Measurements from ENCODE around the gene MCU.

The MCU gene

DNA sequence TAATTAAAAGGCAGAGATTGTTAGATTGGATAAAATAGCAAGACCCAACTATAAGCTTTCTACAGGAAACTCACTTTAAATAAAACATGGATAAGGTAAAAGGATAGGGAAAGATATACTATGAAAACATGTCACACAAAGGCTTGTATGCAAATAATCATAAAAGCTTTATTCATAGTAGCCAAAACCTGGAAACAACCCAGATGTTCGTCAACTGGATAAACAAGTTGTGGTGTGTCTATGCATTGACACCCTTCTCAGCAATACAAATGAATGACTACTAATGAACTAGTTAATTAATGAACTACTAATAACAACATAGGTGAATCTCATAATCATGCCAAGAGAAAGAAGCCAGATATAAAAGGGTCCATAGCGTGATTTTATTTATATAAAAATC lies 163.8 kb downstream of the MCU start:
- Histone ChIP-seq H4K20me1 (ENCODE audit: insufficient read depth) (no peaks in the 10 kb centered on the region), H3K4me1 (ENCODE audit: low read depth, poor library complexity, severe bottlenecking) (no peaks in the 10 kb centered on the region), H3K9ac (no peak overlapping the region), H3K36me3 (ENCODE audit: insufficient read depth) (no peaks in the 10 kb centered on the region), H3K79me2 (ENCODE audit: insufficient read depth, low read depth) (no peaks in the 10 kb centered on the region), H3K27ac (no peak overlapping the region), H3K4me2 (no peak overlapping the region), H2AFZ (ENCODE audit: low read depth) (no peak overlapping the region), H3K4me3 (IDR thresholded peaks at IDR 0.05; ENCODE audit: insufficient read depth, low read depth, low read length) (no peak overlapping the region), H3K27me3 (ENCODE audit: insufficient read depth, low read depth) (no peaks in the 10 kb centered on the region)
- TF ChIP-seq, protein P1, sequence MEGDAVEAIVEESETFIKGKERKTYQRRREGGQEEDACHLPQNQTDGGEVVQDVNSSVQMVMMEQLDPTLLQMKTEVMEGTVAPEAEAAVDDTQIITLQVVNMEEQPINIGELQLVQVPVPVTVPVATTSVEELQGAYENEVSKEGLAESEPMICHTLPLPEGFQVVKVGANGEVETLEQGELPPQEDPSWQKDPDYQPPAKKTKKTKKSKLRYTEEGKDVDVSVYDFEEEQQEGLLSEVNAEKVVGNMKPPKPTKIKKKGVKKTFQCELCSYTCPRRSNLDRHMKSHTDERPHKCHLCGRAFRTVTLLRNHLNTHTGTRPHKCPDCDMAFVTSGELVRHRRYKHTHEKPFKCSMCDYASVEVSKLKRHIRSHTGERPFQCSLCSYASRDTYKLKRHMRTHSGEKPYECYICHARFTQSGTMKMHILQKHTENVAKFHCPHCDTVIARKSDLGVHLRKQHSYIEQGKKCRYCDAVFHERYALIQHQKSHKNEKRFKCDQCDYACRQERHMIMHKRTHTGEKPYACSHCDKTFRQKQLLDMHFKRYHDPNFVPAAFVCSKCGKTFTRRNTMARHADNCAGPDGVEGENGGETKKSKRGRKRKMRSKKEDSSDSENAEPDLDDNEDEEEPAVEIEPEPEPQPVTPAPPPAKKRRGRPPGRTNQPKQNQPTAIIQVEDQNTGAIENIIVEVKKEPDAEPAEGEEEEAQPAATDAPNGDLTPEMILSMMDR (conservative IDR thresholded peaks at IDR 0.05; ENCODE audit: low read depth, low read length): no peak

DNA sequence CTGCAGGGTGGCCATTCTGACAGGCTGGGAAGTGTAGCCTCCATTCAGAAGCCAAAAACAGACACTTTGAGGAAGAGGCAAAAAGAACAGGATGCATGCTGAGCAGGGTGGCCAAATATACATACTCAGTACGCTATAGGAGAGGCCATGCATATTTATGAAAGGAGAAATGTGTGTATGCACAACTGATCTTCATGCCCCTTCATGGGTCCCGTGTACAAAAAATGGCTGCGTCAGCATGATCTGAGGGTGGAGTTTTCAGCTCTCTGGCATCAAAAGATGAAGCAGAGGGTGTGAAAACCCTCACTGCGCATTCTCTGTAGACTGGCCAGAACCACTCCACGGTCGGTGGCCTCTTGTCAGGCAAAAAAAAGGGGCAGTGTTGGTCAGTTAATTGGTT lies 166.1 kb downstream of the MCU start:
- TF ChIP-seq, protein P1 (conservative IDR thresholded peaks at IDR 0.05; ENCODE audit: low read depth, low read length): no peak
- Histone ChIP-seq H3K4me3 (IDR thresholded peaks at IDR 0.05; ENCODE audit: insufficient read depth, low read depth, low read length) (no peak overlapping the region), H3K79me2 (ENCODE audit: insufficient read depth, low read depth) (no peaks in the 10 kb centered on the region), H3K4me2 (no peak overlapping the region), H3K4me1 (ENCODE audit: low read depth, poor library complexity, severe bottlenecking) (no peaks in the 10 kb centered on the region), H2AFZ (ENCODE audit: low read depth) (no peak overlapping the region), H3K9ac (no peak overlapping the region), H4K20me1 (ENCODE audit: insufficient read depth) (no peaks in the 10 kb centered on the region), H3K36me3 (ENCODE audit: insufficient read depth) (no peaks in the 10 kb centered on the region), H3K27me3 (ENCODE audit: insufficient read depth, low read depth) (no peaks in the 10 kb centered on the region), H3K27ac (no peak overlapping the region)

DNA sequence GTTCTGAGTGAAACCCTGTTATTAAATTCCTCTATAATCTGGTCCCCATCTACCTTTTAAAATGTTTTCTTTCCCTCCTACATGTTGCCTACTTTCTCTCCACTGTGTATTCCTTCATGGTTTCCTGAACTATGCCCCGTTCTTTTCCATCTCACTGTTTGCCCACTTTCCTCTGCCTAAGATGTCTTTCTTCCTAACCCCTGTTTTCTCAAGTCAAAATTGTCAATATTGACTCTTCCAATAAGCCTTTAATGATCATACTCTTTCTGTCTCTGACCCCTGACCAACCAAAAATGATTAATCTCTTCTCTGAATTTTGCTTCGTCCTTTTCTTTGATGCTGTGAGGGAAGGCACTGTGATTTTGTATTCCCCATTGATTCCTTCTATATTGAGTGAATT lies 171.0 kb downstream of the MCU start:
- H2AFZ ChIP-seq (ENCODE audit: low read depth): no peak overlapping the region
- no peaks in the 10 kb centered on the region for H3K27me3 ChIP-seq (ENCODE audit: insufficient read depth, low read depth)
- H3K4me1 ChIP-seq (ENCODE audit: low read depth, poor library complexity, severe bottlenecking): no peaks in the 10 kb centered on the region
- H3K36me3 ChIP-seq (ENCODE audit: insufficient read depth): no peaks in the 10 kb centered on the region
- no peaks in the 10 kb centered on the region for H3K79me2 ChIP-seq (ENCODE audit: insufficient read depth, low read depth)
- H3K4me2 ChIP-seq: no peak overlapping the region
- no peak overlapping the region for H3K4me3 ChIP-seq (IDR thresholded peaks at IDR 0.05; ENCODE audit: insufficient read depth, low read depth, low read length)
- H4K20me1 ChIP-seq (ENCODE audit: insufficient read depth): no peaks in the 10 kb centered on the region
- no peak overlapping the region for H3K9ac ChIP-seq
- H3K27ac ChIP-seq: no peak overlapping the region
- TF ChIP-seq, protein P1 (conservative IDR thresholded peaks at IDR 0.05; ENCODE audit: low read depth, low read length): no peak

DNA sequence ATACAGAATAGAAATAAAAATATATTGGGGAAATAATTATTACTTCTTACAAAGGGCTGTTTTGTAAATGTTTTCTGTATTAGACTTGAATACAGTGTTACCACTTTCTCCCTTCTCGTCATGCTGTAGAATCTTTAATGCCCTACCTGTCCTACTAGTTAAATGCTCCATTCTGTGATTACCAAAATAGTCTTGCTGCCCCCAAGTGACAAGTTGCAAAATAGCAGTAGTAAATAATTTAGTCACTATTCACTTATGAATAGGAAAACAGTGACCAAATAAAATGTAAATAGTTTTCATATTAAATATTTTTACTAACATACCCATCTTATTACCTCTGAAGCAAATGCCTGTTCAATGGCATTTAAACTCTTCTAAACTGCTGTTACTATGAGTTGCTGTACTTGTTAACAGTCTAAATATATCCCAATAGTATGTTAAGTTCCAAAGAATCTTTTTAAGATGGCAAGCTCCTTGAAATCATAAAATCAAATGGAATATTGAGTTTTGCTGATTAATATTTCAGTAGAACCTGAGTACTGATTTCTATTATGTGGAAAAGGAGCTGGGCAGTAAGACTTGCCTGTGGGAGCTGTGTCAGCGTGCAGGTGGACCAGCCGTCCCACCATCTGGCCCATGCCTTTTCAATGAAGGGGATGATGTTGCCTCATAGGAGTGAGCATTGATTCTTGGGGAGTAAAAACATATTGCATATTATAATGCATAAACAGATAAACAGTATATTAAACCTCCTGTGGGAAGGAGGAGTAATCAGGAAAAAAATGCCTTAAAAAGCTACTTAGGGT lies 183.5 kb downstream of the MCU start:
- no peaks in the 10 kb centered on the region for H3K27me3 ChIP-seq (ENCODE audit: insufficient read depth, low read depth)
- no peaks in the 10 kb centered on the region for H3K36me3 ChIP-seq (ENCODE audit: insufficient read depth)
- no peak overlapping the region for H2AFZ ChIP-seq (ENCODE audit: low read depth)

More for the DNA sequence above, 183.5 kb downstream of the MCU start:
- Histone ChIP-seq H3K27ac (no peak overlapping the region), H3K9ac (no peak overlapping the region), H3K4me2 (no peak overlapping the region), H3K4me1 (ENCODE audit: low read depth, poor library complexity, severe bottlenecking) (no peaks in the 10 kb centered on the region), H4K20me1 (ENCODE audit: insufficient read depth) (no peaks in the 10 kb centered on the region), H3K79me2 (ENCODE audit: insufficient read depth, low read depth) (no peaks in the 10 kb centered on the region), H3K4me3 (IDR thresholded peaks at IDR 0.05; ENCODE audit: insufficient read depth, low read depth, low read length) (no peak overlapping the region)
- TF ChIP-seq, protein P1 (conservative IDR thresholded peaks at IDR 0.05; ENCODE audit: low read depth, low read length): peak; percentile 67

Measured in KMS-11 (cell line).